GM19025 (cell line): ENCODE measurements around the gene LHFPL2.
"Not testable (repeated sequence)": the region's sequence is repeated elsewhere in the genome, so short reads cannot be mapped to it uniquely, and the experiment has no call there.

Source experiments
- ATAC-seq: cut with Tn5 transposase; IDR thresholded peaks from one replicate; pipeline ENCODE4 v1.9.1; 2021; ENCODE audit warnings: mild to moderate bottlenecking, low read depth, moderate library complexity; ENCODE audit not compliant: unreplicated experiment

The LHFPL2 gene

GRCh38 chr5:78648359-78649210, at the start of gene LHFPL2:
TSS of gene LHFPL2 (minus strand) at chr5:78648772. CDS start at chr5:78510213, 138,559 bp downstream.
- peak; percentile 58 for ATAC-seq

GRCh38 chr5:78696637-78697036, 48.1 kb upstream of the LHFPL2 start:
- no peak for ATAC-seq

- ATAC-seq = not testable (repeated sequence)
These were observed 47.5 kb upstream of the LHFPL2 start for GRCh38 chr5:78696052-78696451.

GRCh38 chr5:78693339-78693738, 44.8 kb upstream of the LHFPL2 start:
- no peak for ATAC-seq

GRCh38 chr5:78691084-78691960, 42.8 kb upstream of the LHFPL2 start:
- ATAC-seq = no peak

GRCh38 chr5:78690253-78690972, 41.8 kb upstream of the LHFPL2 start:
- ATAC-seq = no peak

- no peak for ATAC-seq
These were observed 41.1 kb upstream of the LHFPL2 start for GRCh38 chr5:78689540-78690252.

GRCh38 chr5:78687514-78687913, 38.9 kb upstream of the LHFPL2 start:
- ATAC-seq = not testable (repeated sequence)

- ATAC-seq = not testable (repeated sequence)
These were observed 35.3 kb upstream of the LHFPL2 start for GRCh38 chr5:78683905-78684304.

- no peak for ATAC-seq
These were observed 31.3 kb upstream of the LHFPL2 start for GRCh38 chr5:78679905-78680304.

- ATAC-seq = no peak
These were observed 29.5 kb upstream of the LHFPL2 start for GRCh38 chr5:78677777-78678668.

GRCh38 chr5:78675956-78676730, 27.6 kb upstream of the LHFPL2 start:
- no peak for ATAC-seq

GRCh38 chr5:78673827-78674226, 25.3 kb upstream of the LHFPL2 start:
- not testable (repeated sequence) for ATAC-seq

- no peak for ATAC-seq
These were observed 23.6 kb upstream of the LHFPL2 start for GRCh38 chr5:78672154-78672553.

GRCh38 chr5:78671609-78672008, 23.0 kb upstream of the LHFPL2 start:
- no peak for ATAC-seq

GRCh38 chr5:78670701-78671269, 22.2 kb upstream of the LHFPL2 start:
- no peak for ATAC-seq

- ATAC-seq = no peak
These were observed 20.8 kb upstream of the LHFPL2 start for GRCh38 chr5:78669331-78669730.
